Activated T-cell treated with anti-CD3 and anti-CD28 coated beads for 1 hour (primary cell): ENCODE results near the gene PARD6A.

Source experiments
- DNase-seq: peaks from one replicate; pipeline ENCODE4 v3.0.0-alpha.2; 2020; ENCODE audit warnings: low read depth

Gene PARD6A

GRCh38 chr16:67660564-67661028, at the start of gene PARD6A:
TSS of gene PARD6A (plus strand) at chr16:67660960. CDS start at chr16:67661039, 79 bp downstream.
- peak; percentile 88 for DNase-seq

GRCh38 chr16:67613808-67614207, 47.0 kb upstream of the PARD6A start:
- no peak for DNase-seq

GRCh38 chr16:67628216-67628615, 32.5 kb upstream of the PARD6A start:
- no peak for DNase-seq

GRCh38 chr16:67632415-67633172, 28.2 kb upstream of the PARD6A start:
- no peak for DNase-seq

GRCh38 chr16:67636713-67637112, 24.0 kb upstream of the PARD6A start:
- no peak for DNase-seq

GRCh38 chr16:67637625-67638024, 23.1 kb upstream of the PARD6A start:
- DNase-seq = no peak

GRCh38 chr16:67641779-67642708, 18.7 kb upstream of the PARD6A start:
- DNase-seq = no peak

- DNase-seq = no peak
Observed at GRCh38 chr16:67644038-67644437, 16.7 kb upstream of the PARD6A start.

GRCh38 chr16:67645397-67646121, 15.2 kb upstream of the PARD6A start:
- DNase-seq = no peak

GRCh38 chr16:67647111-67647651, 13.6 kb upstream of the PARD6A start:
- DNase-seq = no peak

GRCh38 chr16:67647681-67648080, 13.1 kb upstream of the PARD6A start:
- no peak for DNase-seq

- DNase-seq = no peak
Observed at GRCh38 chr16:67648088-67648763, 12.5 kb upstream of the PARD6A start.

GRCh38 chr16:67648764-67649407, 11.9 kb upstream of the PARD6A start:
- no peak for DNase-seq

- no peak for DNase-seq
Observed at GRCh38 chr16:67649494-67649931, 11.2 kb upstream of the PARD6A start.

- no peak for DNase-seq
Observed at GRCh38 chr16:67650023-67650422, 10.7 kb upstream of the PARD6A start.

GRCh38 chr16:67651039-67651438, 9.7 kb upstream of the PARD6A start:
- DNase-seq = no peak

GRCh38 chr16:67651847-67652246, 8.9 kb upstream of the PARD6A start:
- DNase-seq = no peak

- no peak for DNase-seq
Observed at GRCh38 chr16:67652578-67653127, 8.1 kb upstream of the PARD6A start.

GRCh38 chr16:67653128-67653788, 7.5 kb upstream of the PARD6A start:
- DNase-seq = no peak
